CD4-positive, alpha-beta T cell (primary cell): ENCODE results near the gene FBXO11. TPM values are rescaled to one million over a fixed set of nuclear protein-coding genes. Genes with fewer than 3 reads are reported as not detected.

Experiments used
- ATAC-seq: fragments of 200-7000 bp; cut with Tn5 transposase; one replicate; pipeline ENCODE4 v1.10.0; 2022; ENCODE audit warnings: mild to moderate bottlenecking; ENCODE audit not compliant: poor library complexity
- CTCF ChIA-PET: fragments of 350-600 bp; sonication (Branson Sonifier 250); formaldehyde crosslinking; loops from one replicate; lab custom pipeline; 2021; ENCODE audit warnings: antibody characterized with exemption, inconsistent platforms; lab: Charles Lee
- POLR2A ChIA-PET: fragments of 350-600 bp; sonication (Branson Sonifier 250); formaldehyde crosslinking; loops from one replicate; lab custom pipeline; 2021; ENCODE audit warnings: antibody characterized with exemption, inconsistent platforms; lab: Charles Lee
- DNase-seq, 14 experiments: peaks; one replicate each; pipeline ENCODE4 v3.0.0-alpha.2; 2013 to 2020; ENCODE audit warnings: mixed read lengths in 2 of 14
- H3K27ac ChIP-seq, 2 donors: one replicate each; pipeline versions ENCODE4 v1.5.1 to v1.7.0; 2013; ENCODE audit warnings: low read length in 2 of 2, low read depth in 1 of 2, mild to moderate bottlenecking in 1 of 2
- H3K27me3 ChIP-seq, 2 experiments: 1 replicate in 1 of 2; 2 replicates in 1 of 2; pipeline versions ENCODE4 v1.6.1 to v1.7.0; 2013; ENCODE audit warnings: low read length in 2 of 2, control low read depth in 1 of 2, mild to moderate bottlenecking in 1 of 2, moderate library complexity in 1 of 2; ENCODE audit not compliant: insufficient read depth in 2 of 2, control insufficient read depth in 1 of 2
- H3K36me3 ChIP-seq: one replicate; pipeline ENCODE4 v1.6.1; 2013; ENCODE audit warnings: low read length, control low read depth; ENCODE audit not compliant: insufficient read depth
- H3K4me1 ChIP-seq: one replicate; pipeline ENCODE4 v1.6.1; 2013; ENCODE audit warnings: low read length, control low read depth; ENCODE audit not compliant: insufficient read depth
- H3K4me3 ChIP-seq: one replicate; pipeline ENCODE4 v1.5.1; 2013; ENCODE audit warnings: mild to moderate bottlenecking, low read length, moderate library complexity
- H3K9me3 ChIP-seq, 2 experiments: 1 replicate in 1 of 2; 2 replicates in 1 of 2; pipeline versions ENCODE4 v1.6.1 to v1.7.0; 2013; ENCODE audit warnings: low read length in 2 of 2, mild to moderate bottlenecking in 2 of 2, control low read depth in 1 of 2, moderate library complexity in 1 of 2; ENCODE audit not compliant: control insufficient read depth in 1 of 2, insufficient read depth in 1 of 2
- H3K27ac Mint-ChIP-seq: one replicate; pipeline ENCODE4 v1.8.0; 2020; ENCODE audit warnings: mixed read lengths
- H3K27me3 Mint-ChIP-seq: one replicate; pipeline ENCODE4 v1.8.0; 2021; ENCODE audit warnings: mixed read lengths
- H3K36me3 Mint-ChIP-seq: one replicate; pipeline ENCODE4 v1.8.0; 2021; ENCODE audit warnings: low read depth, mixed read lengths
- H3K4me1 Mint-ChIP-seq: one replicate; pipeline ENCODE4 v1.8.0; 2021; ENCODE audit warnings: low read depth, mixed read lengths
- H3K4me3 Mint-ChIP-seq: one replicate; pipeline ENCODE4 v1.8.0; 2020; ENCODE audit warnings: mild to moderate bottlenecking, mixed read lengths
- H3K9me3 Mint-ChIP-seq: one replicate; pipeline ENCODE4 v1.8.0; 2020; ENCODE audit warnings: mixed read lengths
- CTCF ChIP-seq: fragments of 200-600 bp; IDR thresholded peaks from one replicate; pipeline ENCODE4 v1.8.0; 2022; ENCODE audit warnings: antibody characterized with exemption, mild to moderate bottlenecking
- intact Hi-C, 2 experiments: fragments of 100-400 bp; cut with DNase I in 1 of 2; cut with micrococcal nuclease in 1 of 2; formaldehyde crosslinking; loops; one replicate each; pipeline versions ENCODE4 v1.15.1 to v1.9.0; 2023 to 2025; cut with DNase I, micrococcal nuclease
- total RNA-seq, 174 experiments: library from RNA in 2 of 174; stranded (reverse) in 2 of 174; gene quantifications; one replicate each; pipeline ENCODE4 v1.2.3 and lab custom pipeline; 2021 to 2026

FBXO11 gene
- total RNA-seq, 2 experiments from 2014 or later = 121 to 126 TPM

GRCh38 chr2:47741101-47741500 lies 165.2 kb downstream of the FBXO11 start:
- ChIA-PET CTCF (interaction anchor here (0.9 kb wide), 1 partner anchor 13 kb away, joined by 3 read pairs; no protein-coding TSS in a partner anchor), POLR2A (no interaction called here)
- H3K27ac Mint-ChIP-seq = no peak overlapping the region
- no peaks in the 10 kb centered on the region for H3K9me3 ChIP-seq
- peaks cover 18% of the 10 kb centered on the region for H3K27me3 Mint-ChIP-seq
- ATAC-seq (no peak), DNase-seq (no peak)
- no peaks in the 10 kb centered on the region for H3K4me1 Mint-ChIP-seq
- H3K9me3 Mint-ChIP-seq = no peaks in the 10 kb centered on the region
- no peak overlapping the region for H3K4me3 Mint-ChIP-seq
- H3K27me3 ChIP-seq = peaks cover 0 to 4% of the 10 kb centered on the region in 2 experiments
- no peak overlapping the region for H3K4me3 ChIP-seq
- no peaks in the 10 kb centered on the region for H3K36me3 ChIP-seq
- no peaks in the 10 kb centered on the region for H3K36me3 Mint-ChIP-seq
- intact Hi-C loops = no loop called here
- H3K4me1 ChIP-seq = no peaks in the 10 kb centered on the region
- TF ChIP-seq CTCF = no peak
- H3K27ac ChIP-seq = no peak overlapping the region

Other genes with a start within 250 kb of the FBXO11 start
- gene MSH6, start 123.4 kb downstream of the FBXO11 start, total RNA-seq = 10 to 100 TPM; 37.3 to 38.5 TPM